Spleen (tissue), 11 donors: ENCODE results near the gene SRCIN1. TPM values are rescaled to one million over a fixed set of nuclear protein-coding genes. Genes with fewer than 3 reads are reported as not detected.

Experiments used
- DNase-seq: peaks from one replicate; pipeline ENCODE4 v3.0.0-alpha.2; 2020
- H3K27ac ChIP-seq, 8 donors: fragments of 200-600 bp; sonication (generic) in 7 of 8; 1 replicate in 4 of 8; 2 replicates in 4 of 8; pipeline versions ENCODE4 v1.5.0 to v1.8.0; 2016 to 2021; ENCODE audit warnings: inconsistent platforms in 4 of 8, mild to moderate bottlenecking in 4 of 8, moderate library complexity in 1 of 8
- H3K27me3 ChIP-seq, 7 donors: fragments of 200-600 bp; sonication (generic) in 6 of 7; replicated peaks in 1 of 7; 1 replicate in 4 of 7; 2 replicates in 3 of 7; pipeline versions ENCODE4 v1.5.0 to v1.8.0; 2016 to 2021; ENCODE audit warnings: inconsistent platforms in 3 of 7, mild to moderate bottlenecking in 1 of 7
- H3K36me3 ChIP-seq, 6 donors: fragments of 200-600 bp; sonication (generic) in 5 of 6; 1 replicate in 4 of 6; 2 replicates in 2 of 6; pipeline versions ENCODE4 v1.5.0 to v1.8.0; 2016 to 2021; ENCODE audit warnings: inconsistent platforms in 2 of 6
- H3K4me1 ChIP-seq, 6 donors: fragments of 200-600 bp; sonication (generic) in 5 of 6; 1 replicate in 3 of 6; 2 replicates in 3 of 6; pipeline versions ENCODE4 v1.5.0 to v1.8.0; 2016 to 2021; ENCODE audit warnings: inconsistent platforms in 3 of 6
- H3K4me3 ChIP-seq, 8 donors: fragments of 200-600 bp; sonication (generic) in 7 of 8; 1 replicate in 4 of 8; 2 replicates in 4 of 8; pipeline versions ENCODE4 v1.5.0 to v1.8.0; 2016 to 2021; ENCODE audit warnings: inconsistent platforms in 4 of 8, mild to moderate bottlenecking in 4 of 8, moderate library complexity in 2 of 8
- H3K9me3 ChIP-seq, 8 donors: fragments of 200-600 bp; sonication (generic) in 7 of 8; 1 replicate in 4 of 8; 2 replicates in 4 of 8; pipeline versions ENCODE4 v1.5.0 to v1.8.0; 2016 to 2021; ENCODE audit warnings: inconsistent platforms in 4 of 8
- POLR2A ChIP-seq, 3 donors: fragments of 450-650 bp; IDR thresholded peaks; one replicate each; pipeline ENCODE4 v1.5.1; 2017; ENCODE audit warnings: antibody characterized with exemption in 3 of 3, mild to moderate bottlenecking in 1 of 3
- POLR2AphosphoS5 ChIP-seq, 3 donors: sonication (generic); formaldehyde crosslinking; IDR thresholded peaks; one replicate each; pipeline ENCODE4 v1.5.1; 2017; ENCODE audit warnings: antibody characterized with exemption in 3 of 3
- WGBS, 5 donors: extraction: QIAGEN DNeasy Blood & Tissue Kit in 3 of 5; methylation state at CpG; one replicate each; pipeline versions ENCODE4 v1.1.5 to v1.1.7; 2013 to 2018; 5-methylcytosine and 5-hydroxymethylcytosine counted together
- intact Hi-C: fragments of 100-400 bp; cut with DNase I; formaldehyde crosslinking; loops from one replicate; pipeline ENCODE4 v1.15.0; 2023; ENCODE audit warnings: low total_unique reads
- polyA plus RNA-seq, 3 donors: library from polyadenylated mRNA; stranded (reverse); fragments of 200-250 nt; gene quantifications; one replicate each; pipeline ENCODE4 v1.2.1, GENCODE V29; 2013
- total RNA-seq, 7 donors: library from RNA; depleted of rRNA in 3 of 7; stranded (reverse); fragments of >200 nt in 3 of 7; fragmentation: NEBNext Ultra II Directional in 4 of 7; extraction: Animal tissue kit (Norgen Biotek cat#: 25700) in 4 of 7; gene quantifications; one replicate each; pipeline versions ENCODE4 v1.1.0 to v1.2.1, GENCODE V29; 2016 to 2021
- TF ChIP-seq, protein P1 (sequence below), 11 experiments: fragments of 200-600 bp in 7 of 11; fragments of 450-650 bp in 4 of 11; sonication (generic) in 4 of 11; IDR thresholded peaks in 8 of 11; conservative IDR thresholded peaks in 3 of 11; 1 replicate in 7 of 11; 2 replicates in 4 of 11; pipeline versions ENCODE4 v1.4.0 to v1.8.0; 2016 to 2021; ENCODE audit warnings: antibody characterized with exemption in 11 of 11, inconsistent platforms in 4 of 11, mild to moderate bottlenecking in 1 of 11
- donor health status: healthy with polysubstance abuse.
- donor health status: DM: no; HTN: no; CAD: no; lungs with moderate emphysema.
- donor health status: DM: no; HTN: no; CAD: no.
- donor health status: Bipolar disorder and iron deficiency.
- donor health status: healthy.
- donor health status: DM: no; HTN: no; CAD: no.
- donor health status: DM: yes; HTN: yes; CAD: no.

Gene SRCIN1
- total and polyA plus RNA-seq, 10 donors = 0.32 to 3.5 (median 1.5) TPM

- Histone ChIP-seq H3K27ac (no peak overlapping the region), H3K27me3 (peaks cover 0 to 63% (median 6%) of the 10 kb centered on the region in 7 donors), H3K4me1 (no peaks in the 10 kb centered on the region), H3K4me3 (no peak overlapping the region), H3K9me3 (no peaks in the 10 kb centered on the region), H3K36me3 (no peaks in the 10 kb centered on the region)
- intact Hi-C loops = no loop called here
- 67 to 90% (median 69%) methylated on average over 4 to 9 of the region's 9 CpGs for WGBS, 5 donors
- DNase-seq = no peak
- TF ChIP-seq POLR2AphosphoS5 (IDR thresholded peaks at IDR 0.05) = no peak
Measured at GRCh38 chr17:38551121-38551520, 54.6 kb downstream of the SRCIN1 start.

GRCh38 chr17:38550661-38551060 is 55.1 kb downstream of the SRCIN1 start:
- Histone ChIP-seq H3K4me1 (no peaks in the 10 kb centered on the region), H3K27ac (no peak overlapping the region), H3K4me3 (no peak overlapping the region), H3K9me3 (no peaks in the 10 kb centered on the region), H3K36me3 (no peaks in the 10 kb centered on the region), H3K27me3 (peaks cover 0 to 68% (median 6%) of the 10 kb centered on the region in 7 donors)
- intact Hi-C loops = no loop called here
- 72 to 84% (median 84%) methylated on average over 8 of the region's 8 CpGs for WGBS, 5 donors
- DNase-seq = no peak
- no peak for TF ChIP-seq POLR2AphosphoS5 (IDR thresholded peaks at IDR 0.05)
- TF ChIP-seq, protein P1, sequence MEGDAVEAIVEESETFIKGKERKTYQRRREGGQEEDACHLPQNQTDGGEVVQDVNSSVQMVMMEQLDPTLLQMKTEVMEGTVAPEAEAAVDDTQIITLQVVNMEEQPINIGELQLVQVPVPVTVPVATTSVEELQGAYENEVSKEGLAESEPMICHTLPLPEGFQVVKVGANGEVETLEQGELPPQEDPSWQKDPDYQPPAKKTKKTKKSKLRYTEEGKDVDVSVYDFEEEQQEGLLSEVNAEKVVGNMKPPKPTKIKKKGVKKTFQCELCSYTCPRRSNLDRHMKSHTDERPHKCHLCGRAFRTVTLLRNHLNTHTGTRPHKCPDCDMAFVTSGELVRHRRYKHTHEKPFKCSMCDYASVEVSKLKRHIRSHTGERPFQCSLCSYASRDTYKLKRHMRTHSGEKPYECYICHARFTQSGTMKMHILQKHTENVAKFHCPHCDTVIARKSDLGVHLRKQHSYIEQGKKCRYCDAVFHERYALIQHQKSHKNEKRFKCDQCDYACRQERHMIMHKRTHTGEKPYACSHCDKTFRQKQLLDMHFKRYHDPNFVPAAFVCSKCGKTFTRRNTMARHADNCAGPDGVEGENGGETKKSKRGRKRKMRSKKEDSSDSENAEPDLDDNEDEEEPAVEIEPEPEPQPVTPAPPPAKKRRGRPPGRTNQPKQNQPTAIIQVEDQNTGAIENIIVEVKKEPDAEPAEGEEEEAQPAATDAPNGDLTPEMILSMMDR (IDR thresholded peaks at IDR 0.05 in 8 of 11, conservative IDR thresholded peaks at IDR 0.05 in 3 of 11) = no peak
- TF ChIP-seq POLR2A (IDR thresholded peaks at IDR 0.05) = no peak

DNA sequence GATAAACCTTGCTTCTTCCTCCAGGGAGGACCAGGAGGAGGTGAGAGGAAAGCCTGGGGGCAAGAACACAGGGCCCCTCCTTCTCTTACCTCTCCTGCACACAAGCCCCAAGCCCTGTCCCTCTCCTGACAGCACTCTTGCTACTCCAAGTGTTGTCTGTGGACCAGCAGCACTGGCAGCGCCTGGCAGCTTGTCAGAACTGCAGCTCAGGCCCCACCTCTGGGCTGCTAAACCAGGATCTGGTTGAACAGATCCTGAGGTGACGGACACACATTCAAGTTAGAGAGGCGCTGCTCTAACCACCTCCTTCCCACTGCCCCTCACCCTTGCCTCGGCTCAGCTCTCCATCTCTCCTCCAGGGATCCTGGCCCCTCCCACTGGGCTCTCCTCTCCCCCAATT is 56.5 kb downstream of the SRCIN1 start:
- intact Hi-C loops = no loop called here
- no peak overlapping the region for H3K27ac ChIP-seq
- no peaks in the 10 kb centered on the region for H3K4me1 ChIP-seq
- no peak for DNase-seq
- H3K9me3 ChIP-seq = no peaks in the 10 kb centered on the region
- TF ChIP-seq, protein P1 (IDR thresholded peaks at IDR 0.05 in 8 of 11, conservative IDR thresholded peaks at IDR 0.05 in 3 of 11) = no peak
- no peak for TF ChIP-seq POLR2A (IDR thresholded peaks at IDR 0.05)
- TF ChIP-seq POLR2AphosphoS5 (IDR thresholded peaks at IDR 0.05) = no peak
- 73 to 85% (median 81%) methylated on average over 3 to 4 of the region's 4 CpGs for WGBS, 5 donors
- H3K27me3 ChIP-seq = peaks cover 0 to 77% (median 6%) of the 10 kb centered on the region in 7 donors
- no peak overlapping the region for H3K4me3 ChIP-seq
- H3K36me3 ChIP-seq = no peaks in the 10 kb centered on the region

GRCh38 chr17:38547444-38547843 is 58.3 kb downstream of the SRCIN1 start:
- TF ChIP-seq POLR2AphosphoS5 (IDR thresholded peaks at IDR 0.05) (no peak), POLR2A (IDR thresholded peaks at IDR 0.05) (no peak)
- TF ChIP-seq, protein P1 (IDR thresholded peaks at IDR 0.05 in 8 of 11, conservative IDR thresholded peaks at IDR 0.05 in 3 of 11) = no peak
- Histone ChIP-seq H3K27ac (no peak overlapping the region), H3K36me3 (no peaks in the 10 kb centered on the region), H3K4me1 (no peaks in the 10 kb centered on the region), H3K4me3 (no peak overlapping the region), H3K27me3 (peaks cover 0 to 71% (median 6%) of the 10 kb centered on the region in 7 donors), H3K9me3 (no peaks in the 10 kb centered on the region)
- intact Hi-C loops = no loop called here
- no peak for DNase-seq
- 57 to 68% (median 61%) methylated on average over 9 to 12 of the region's 12 CpGs for WGBS, 5 donors

GRCh38 chr17:38546396-38546795 is 59.4 kb downstream of the SRCIN1 start:
- DNase-seq = no peak
- H3K4me1 ChIP-seq = no peaks in the 10 kb centered on the region
- no peaks in the 10 kb centered on the region for H3K9me3 ChIP-seq
- whole genome bisulfite sequencing, 5 donors = 70 to 87% (median 83%) methylated on average over 8 to 11 of the region's 11 CpGs
- TF ChIP-seq, protein P1 (IDR thresholded peaks at IDR 0.05 in 8 of 11, conservative IDR thresholded peaks at IDR 0.05 in 3 of 11) = no peak
- TF ChIP-seq POLR2A (IDR thresholded peaks at IDR 0.05) (no peak), POLR2AphosphoS5 (IDR thresholded peaks at IDR 0.05) (no peak)
- no peak overlapping the region for H3K4me3 ChIP-seq
- peaks cover 0 to 74% (median 6%) of the 10 kb centered on the region in 7 donors for H3K27me3 ChIP-seq
- H3K27ac ChIP-seq = no peak overlapping the region
- no peaks in the 10 kb centered on the region for H3K36me3 ChIP-seq
- intact Hi-C loops = no loop called here
